Ramos (cell line): Measurements from ENCODE around the gene CYP17A1.

ENCODE experiments used
- in situ Hi-C: fragments of 300-500 bp; cut with MboI; formaldehyde crosslinking; loops from one replicate; pipeline ENCODE4 v1.14.3; 2022; ENCODE audit warnings: low sequenced_read_pairs; ENCODE audit not compliant: unreplicated experiment

The CYP17A1 gene

GRCh38 chr10:102781921-102782557 lies 55.2 kb downstream of the CYP17A1 start:
- in situ Hi-C loops = no loop called here

DNA sequence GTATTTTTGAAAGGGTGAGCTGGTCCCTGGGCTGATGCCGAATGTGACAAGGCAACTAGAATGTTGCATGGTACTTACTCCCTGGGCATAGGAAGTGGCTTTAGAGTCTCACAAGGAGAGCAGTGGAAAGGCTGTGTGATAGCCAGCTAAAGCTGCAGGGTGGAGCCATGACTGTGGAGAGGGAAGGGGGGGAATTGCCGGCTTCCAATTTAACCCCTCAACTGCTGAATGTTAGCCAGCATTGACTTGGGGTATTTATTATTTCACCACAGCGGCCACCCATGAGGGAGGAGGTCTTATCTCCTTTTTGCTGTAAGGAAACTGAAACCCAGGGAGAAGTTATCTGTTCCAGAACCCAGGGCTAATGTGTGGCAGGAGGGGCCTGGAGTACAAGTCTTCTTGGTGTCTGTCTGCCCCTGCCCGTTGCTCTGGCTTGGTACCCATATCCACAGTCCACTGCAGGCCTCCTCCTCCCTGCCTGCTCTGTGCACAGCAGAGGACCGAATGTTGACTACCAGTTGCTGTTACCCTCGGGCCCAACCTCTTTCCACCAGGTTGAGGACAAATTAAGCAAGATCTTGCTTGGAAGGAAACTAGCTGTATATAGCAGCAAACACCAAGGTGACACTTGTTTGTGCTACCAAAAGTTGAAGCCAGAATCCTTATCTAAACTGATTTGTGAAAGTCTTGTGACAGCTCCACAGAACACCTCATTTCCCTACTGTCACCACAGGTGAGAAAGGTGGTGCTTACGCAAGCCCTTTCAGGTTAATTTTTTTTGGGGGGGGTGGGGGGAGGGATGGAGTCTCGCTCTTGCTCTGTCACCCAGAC lies 55.9 kb downstream of the CYP17A1 start:
- in situ Hi-C loops = no loop called here
